IPS DF 6.9 (cell line): ENCODE data around the gene PLPP3.

ENCODE experiments used
- DNase-seq: peaks from one replicate; pipeline ENCODE4 v3.0.0-alpha.2; 2013; ENCODE audit warnings: low read depth, low spot score
- H3K27ac ChIP-seq: one replicate; pipeline ENCODE4 v1.5.1; 2013; ENCODE audit warnings: low read length, control low read depth
- H3K27me3 ChIP-seq: 2 replicates; pipeline ENCODE4 v1.6.1; 2013; ENCODE audit warnings: mild to moderate bottlenecking, low read length; ENCODE audit not compliant: control insufficient read depth, insufficient read depth
- H3K36me3 ChIP-seq: 2 replicates; pipeline ENCODE4 v1.6.1; 2013; ENCODE audit warnings: low read length; ENCODE audit not compliant: control insufficient read depth, insufficient read depth
- H3K4me1 ChIP-seq: 2 replicates; pipeline ENCODE4 v1.6.1; 2013; ENCODE audit warnings: low read length; ENCODE audit not compliant: control insufficient read depth, insufficient read depth
- H3K4me3 ChIP-seq: 2 replicates; pipeline ENCODE4 v1.5.1; 2013; ENCODE audit warnings: mild to moderate bottlenecking, low read length
- H3K9me3 ChIP-seq: 2 replicates; pipeline ENCODE4 v1.6.1; 2013; ENCODE audit warnings: low read length, inconsistent platforms; ENCODE audit not compliant: control insufficient read depth, insufficient read depth
- WGBS: extraction: QIAGEN DNeasy Blood & Tissue Kit; methylation state at CpG from one replicate; pipeline ENCODE4 v1.1.7; 2013; ENCODE audit warnings: mixed read lengths, missing lambda C conversion rate; ENCODE audit not compliant: insufficient read length, insufficient coverage; 5-methylcytosine and 5-hydroxymethylcytosine counted together

Gene PLPP3

GRCh38 chr1:56464294-56464693 lies 115.1 kb downstream of the PLPP3 start:
- no peak for DNase-seq
- Histone ChIP-seq H3K27ac (no peak overlapping the region), H3K36me3 (no peaks in the 10 kb centered on the region), H3K27me3 (no peaks in the 10 kb centered on the region), H3K4me3 (no peak overlapping the region), H3K4me1 (no peaks in the 10 kb centered on the region), H3K9me3 (no peaks in the 10 kb centered on the region)
- WGBS = no CpG with 5 or more reads among the region's 4 CpGs

GRCh38 chr1:56463376-56463775 lies 116.0 kb downstream of the PLPP3 start:
- Histone ChIP-seq H3K4me3 (no peak overlapping the region), H3K36me3 (no peaks in the 10 kb centered on the region), H3K9me3 (no peaks in the 10 kb centered on the region), H3K27ac (no peak overlapping the region), H3K27me3 (no peaks in the 10 kb centered on the region), H3K4me1 (no peaks in the 10 kb centered on the region)
- DNase-seq = no peak
- WGBS = no CpG with 5 or more reads among the region's 1 CpG

GRCh38 chr1:56462209-56462608 lies 117.2 kb downstream of the PLPP3 start:
- Histone ChIP-seq H3K27me3 (no peaks in the 10 kb centered on the region), H3K27ac (no peak overlapping the region), H3K36me3 (no peaks in the 10 kb centered on the region), H3K9me3 (no peaks in the 10 kb centered on the region), H3K4me3 (no peak overlapping the region), H3K4me1 (no peaks in the 10 kb centered on the region)
- WGBS = no CpG with 5 or more reads among the region's 3 CpGs
- DNase-seq = no peak

DNA sequence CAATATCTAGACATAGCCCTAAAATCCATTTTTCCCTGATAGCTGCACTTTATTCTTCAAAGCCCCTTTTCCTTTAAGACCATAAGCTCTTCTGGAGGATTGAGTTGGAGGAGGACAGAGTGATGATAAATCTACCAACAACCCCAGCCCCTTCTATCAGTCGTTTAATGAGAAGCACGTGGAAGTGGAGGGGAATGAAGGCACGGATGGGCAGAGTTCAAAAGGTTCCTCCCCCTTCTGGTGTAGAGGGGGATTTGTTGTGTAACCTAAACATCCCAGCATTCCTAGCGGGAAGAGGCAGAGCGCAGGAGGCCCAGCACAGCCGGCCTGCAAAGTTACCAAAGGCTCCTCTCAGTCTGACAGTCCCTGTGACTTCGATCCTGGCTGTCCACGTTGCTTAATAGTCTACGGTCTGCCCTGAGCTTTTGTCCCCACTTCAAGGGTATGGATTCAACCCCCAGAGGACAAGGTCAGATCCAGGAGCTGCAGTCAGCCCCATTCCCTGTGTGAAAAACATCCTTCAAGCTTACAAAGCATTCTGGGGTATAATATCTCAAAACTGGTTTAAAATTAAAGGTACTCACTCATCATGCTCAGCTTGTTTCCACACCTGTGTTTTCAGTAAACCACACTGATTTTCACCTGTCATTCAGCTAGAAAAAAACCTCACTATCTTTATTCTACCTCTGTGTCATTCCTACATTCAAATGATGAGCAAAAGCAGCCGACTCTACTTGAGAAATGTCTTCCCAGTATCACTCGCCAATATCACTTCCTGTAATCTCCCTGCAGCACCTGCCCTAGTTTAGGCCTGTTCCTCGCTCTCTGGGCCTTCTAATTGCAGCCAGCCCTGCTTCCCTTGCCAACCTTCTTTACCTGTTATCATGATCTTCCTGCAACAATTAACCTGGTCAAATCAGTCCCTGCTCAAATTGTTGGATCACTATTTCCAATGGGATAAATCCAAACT lies 117.9 kb downstream of the PLPP3 start:
- Histone ChIP-seq H3K27me3 (no peaks in the 10 kb centered on the region), H3K4me3 (no peak overlapping the region), H3K36me3 (no peaks in the 10 kb centered on the region), H3K4me1 (no peaks in the 10 kb centered on the region), H3K9me3 (no peaks in the 10 kb centered on the region), H3K27ac (no peak overlapping the region)
- no peak for DNase-seq
- WGBS = no CpG with 5 or more reads among the region's 12 CpGs

GRCh38 chr1:56459260-56459659 lies 120.1 kb downstream of the PLPP3 start:
- Histone ChIP-seq H3K4me1 (no peaks in the 10 kb centered on the region), H3K9me3 (no peaks in the 10 kb centered on the region), H3K36me3 (no peaks in the 10 kb centered on the region), H3K27ac (no peak overlapping the region), H3K4me3 (no peak overlapping the region), H3K27me3 (no peaks in the 10 kb centered on the region)
- WGBS = no CpG with 5 or more reads among the region's 4 CpGs
- no peak for DNase-seq

GRCh38 chr1:56457756-56458375 lies 121.5 kb downstream of the PLPP3 start:
- Histone ChIP-seq H3K36me3 (no peaks in the 10 kb centered on the region), H3K9me3 (no peaks in the 10 kb centered on the region), H3K4me3 (no peak overlapping the region), H3K27ac (no peak overlapping the region), H3K27me3 (no peaks in the 10 kb centered on the region), H3K4me1 (peaks cover 5% of the 10 kb centered on the region; the same call in 1 of the 2 replicates)
- no peak for DNase-seq
- no CpG with 5 or more reads among the region's 10 CpGs for WGBS

DNA sequence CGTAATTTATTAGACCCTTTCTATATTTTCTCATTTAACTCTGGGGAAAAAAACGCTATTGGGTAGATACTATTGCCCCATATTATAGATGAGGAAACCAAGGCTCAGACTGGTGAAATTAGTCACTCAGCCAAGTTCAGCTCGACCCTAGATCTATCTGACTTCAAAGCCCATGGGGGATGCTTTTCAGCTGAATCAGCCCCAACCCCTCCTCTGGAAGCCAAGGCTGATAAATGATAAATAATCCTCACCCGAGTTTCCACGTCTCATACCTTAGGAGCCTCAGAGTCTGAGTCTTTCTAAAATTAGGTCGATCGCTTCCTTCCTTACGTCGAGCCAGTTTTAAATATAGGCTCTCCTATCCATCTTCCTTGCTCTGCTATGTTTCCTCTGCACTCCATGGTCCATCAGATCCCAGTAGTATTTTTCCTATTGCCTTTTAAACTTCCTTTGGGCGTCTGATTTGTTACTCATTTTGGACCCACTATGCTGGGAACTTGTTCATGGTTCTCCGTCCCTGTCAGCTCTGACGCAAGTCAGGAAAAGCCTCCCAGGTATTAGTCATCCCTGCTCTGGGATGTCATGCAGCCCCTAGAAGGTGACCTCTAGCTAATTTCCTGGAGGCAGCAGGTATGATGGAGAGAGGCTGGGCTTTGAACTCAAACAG lies 122.8 kb downstream of the PLPP3 start:
- no peak for DNase-seq
- no CpG with 5 or more reads among the region's 12 CpGs for WGBS
- H3K9me3 ChIP-seq = no peaks in the 10 kb centered on the region
- peaks cover 11% of the 10 kb centered on the region for H3K4me1 ChIP-seq
- no peaks in the 10 kb centered on the region for H3K27me3 ChIP-seq
- no peak overlapping the region for H3K4me3 ChIP-seq
- no peak overlapping the region for H3K27ac ChIP-seq
- H3K36me3 ChIP-seq = no peaks in the 10 kb centered on the region

DNA sequence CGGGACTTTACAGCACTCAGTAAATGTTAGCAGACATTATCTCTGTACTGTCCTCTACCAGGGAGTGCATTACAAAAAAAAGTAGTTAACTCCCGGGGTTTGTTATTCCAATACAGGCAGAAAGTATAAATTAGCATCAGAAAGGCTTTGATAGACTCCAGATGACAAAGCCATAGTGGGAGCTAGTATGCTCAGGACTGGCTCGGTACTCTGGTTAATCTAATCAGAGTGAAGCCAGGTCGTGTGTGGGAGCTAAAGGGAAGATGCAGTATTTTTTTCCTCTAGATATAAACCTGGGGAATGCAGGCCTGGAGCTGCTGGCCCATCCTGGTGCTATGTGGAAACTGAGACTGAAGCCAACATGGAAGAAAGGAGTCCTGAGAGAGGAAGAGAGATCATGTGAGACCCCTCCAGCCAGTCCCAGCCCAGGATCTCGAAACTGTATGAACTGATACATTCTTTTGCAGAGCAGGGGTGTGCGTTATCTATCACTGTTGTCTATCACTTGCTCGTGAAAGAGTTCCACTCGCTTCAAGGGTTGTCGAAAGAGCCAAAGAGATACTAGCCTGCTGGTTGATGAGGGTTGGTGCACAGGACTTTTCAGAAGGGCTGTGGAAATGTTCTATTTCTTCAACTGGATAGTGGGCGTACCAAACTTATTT lies 125.8 kb downstream of the PLPP3 start:
- H3K27me3 ChIP-seq = no peaks in the 10 kb centered on the region
- DNase-seq = no peak
- no peak overlapping the region for H3K27ac ChIP-seq
- peaks cover 20% of the 10 kb centered on the region for H3K4me1 ChIP-seq
- no peaks in the 10 kb centered on the region for H3K9me3 ChIP-seq
- no CpG with 5 or more reads among the region's 10 CpGs for WGBS
- H3K36me3 ChIP-seq = no peaks in the 10 kb centered on the region
- H3K4me3 ChIP-seq = no peak overlapping the region

- Histone ChIP-seq H3K36me3 (no peaks in the 10 kb centered on the region), H3K4me3 (no peak overlapping the region), H3K27ac (no peak overlapping the region), H3K9me3 (no peaks in the 10 kb centered on the region), H3K27me3 (no peaks in the 10 kb centered on the region), H3K4me1 (peaks cover 20% of the 10 kb centered on the region)
- WGBS = no CpG with 5 or more reads among the region's 4 CpGs
- DNase-seq = no peak
These were observed 126.3 kb downstream of the PLPP3 start for GRCh38 chr1:56453016-56453415.
